K562 (cell line): ENCODE results near the gene LRCH1. TPM values are rescaled to one million over a fixed set of nuclear protein-coding genes. Genes with fewer than 3 reads are reported as not detected.

ENCODE experiments used
- ATAC-seq: fragments of 200-7000 bp; cut with Tn5 transposase; 3 replicates; pipeline ENCODE4 v1.9.1; 2020; ENCODE audit warnings: moderate library complexity
- BruUV-seq: library from RNA; stranded (reverse); fragments of 400-500 nt; replicated peaks from 2 replicates; lab custom pipeline; 2021; lab: Mats Ljungman, UMichigan
- CTCF ChIA-PET: fragments of 300-600 bp; formaldehyde crosslinking; extraction: SDS; loops from one replicate; lab custom pipeline; 2021; ENCODE audit warnings: low intra/inter-chr PET ratio; lab: Yijun Ruan, JAX
- POLR2A ChIA-PET: fragments of 300-600, 350-650 bp; sonication (Branson Sonifier 250); formaldehyde crosslinking; extraction: SDS; loops from one replicate; lab custom pipeline; 2021; ENCODE audit warnings: antibody characterized with exemption, inconsistent platforms; lab: Yijun Ruan, JAX
- DNase-seq, 4 experiments: peaks; one replicate each; pipeline versions ENCODE4 v3.0.0 to v3.0.0-alpha.2; 2011 to 2018; ENCODE audit warnings: low spot score in 3 of 4, mixed read lengths in 3 of 4; ENCODE audit errors: extremely low read depth in 1 of 4
- FAIRE-seq: peaks from 2 replicates; lab custom pipeline; 2011; peaks lifted over from hg19 to GRCh38; lab: Jason Lieb, UNC
- H2AFZ ChIP-seq: 2 replicates; pipeline ENCODE4 v1.6.0; 2011; ENCODE audit warnings: low read depth, low read length, control low read depth, inconsistent platforms
- H3K27ac ChIP-seq: fragments of 200-600 bp; 3 replicates; pipeline ENCODE4 v1.8.0; 2011; ENCODE audit warnings: low read depth, mild to moderate bottlenecking, control low read depth, inconsistent platforms, low read length, moderate library complexity, mixed read lengths; ENCODE audit errors: extremely low read depth
- H3K27me3 ChIP-seq, 2 experiments: fragments of 300-600 bp in 1 of 2; 2 replicates in 1 of 2; 3 replicates in 1 of 2; pipeline versions ENCODE4 v1.6.0 to v1.8.0; 2011; ENCODE audit warnings: inconsistent platforms in 2 of 2, low read length in 2 of 2, mild to moderate bottlenecking in 1 of 2, mixed read lengths in 1 of 2, moderate library complexity in 1 of 2; ENCODE audit not compliant: control insufficient read depth in 2 of 2, insufficient read depth in 2 of 2
- H3K36me3 ChIP-seq: fragments of 300-600 bp; 3 replicates; pipeline ENCODE4 v1.8.0; 2011; ENCODE audit warnings: mild to moderate bottlenecking, low read length, inconsistent platforms; ENCODE audit not compliant: control insufficient read depth, insufficient read depth
- H3K4me1 ChIP-seq, 2 experiments: fragments of 200-600 bp in 1 of 2; replicated peaks in 1 of 2; 2 replicates in 1 of 2; 3 replicates in 1 of 2; pipeline versions ENCODE4 v1.5.1 to v1.8.0; 2011; ENCODE audit warnings: inconsistent platforms in 2 of 2, low read length in 2 of 2, mild to moderate bottlenecking in 1 of 2, mixed read lengths in 1 of 2, moderate library complexity in 1 of 2; ENCODE audit not compliant: control insufficient read depth in 2 of 2, insufficient read depth in 2 of 2
- H3K4me2 ChIP-seq: 2 replicates; pipeline ENCODE4 v1.6.1; 2011; ENCODE audit warnings: low read length, control low read depth, inconsistent platforms, mixed read lengths; ENCODE audit not compliant: insufficient read depth
- H3K4me3 ChIP-seq: fragments of 200-600 bp; sonication (generic), shearing (Covaris generic); 2 replicates; pipeline ENCODE4 v1.5.1; 2016; ENCODE audit warnings: control low read depth, inconsistent platforms
- H3K79me2 ChIP-seq: fragments of 200-600 bp; 3 replicates; pipeline ENCODE4 v1.8.0; 2011; ENCODE audit warnings: low read length, inconsistent platforms; ENCODE audit not compliant: control insufficient read depth, insufficient read depth
- H3K9ac ChIP-seq, 2 experiments: 2 replicates each; pipeline versions ENCODE4 v1.6.0 to v1.6.1; 2011; ENCODE audit warnings: low read depth in 2 of 2, low read length in 2 of 2, control low read depth in 1 of 2, inconsistent platforms in 1 of 2, mild to moderate bottlenecking in 1 of 2, mixed read lengths in 1 of 2; ENCODE audit not compliant: insufficient read depth in 1 of 2
- H3K9me1 ChIP-seq: one replicate; pipeline ENCODE4 v1.6.0; 2011; ENCODE audit warnings: inconsistent platforms, mild to moderate bottlenecking, low read length, moderate library complexity; ENCODE audit not compliant: control insufficient read depth, insufficient read depth
- H3K9me3 ChIP-seq: replicated peaks from 2 replicates; pipeline ENCODE4 v1.5.1; 2011; ENCODE audit warnings: low read depth, low read length, inconsistent platforms; ENCODE audit not compliant: control insufficient read depth, insufficient read depth
- H4K20me1 ChIP-seq: replicated peaks from 2 replicates; pipeline ENCODE4 v1.6.1; 2011; ENCODE audit warnings: low read length, inconsistent platforms, mixed read lengths; ENCODE audit not compliant: control insufficient read depth, insufficient read depth
- C11orf30 ChIP-seq: fragments of 450-650 bp; IDR thresholded peaks from 2 replicates; pipeline ENCODE4 v1.6.1; 2016; ENCODE audit warnings: low read depth, mild to moderate bottlenecking
- CBFA2T2 ChIP-seq: fragments of 450-650 bp; conservative IDR thresholded peaks from 2 replicates; pipeline ENCODE4 v1.6.1; 2017; ENCODE audit warnings: mild to moderate bottlenecking
- FOXK2 ChIP-seq, 2 experiments: fragments of 450-650 bp; IDR thresholded peaks in 1 of 2; conservative IDR thresholded peaks in 1 of 2; 2 replicates each; pipeline ENCODE4 v1.6.1; 2016; ENCODE audit warnings: low read depth in 2 of 2, mild to moderate bottlenecking in 1 of 2
- KDM5B ChIP-seq: fragments of 200-600 bp; sonication (generic); IDR thresholded peaks from 2 replicates; pipeline ENCODE4 v1.6.1; 2012; ENCODE audit warnings: low read depth, mild to moderate bottlenecking, moderate library complexity, low read length, control low read depth, inconsistent platforms; ENCODE audit not compliant: insufficient replicate concordance
- NR1H2 ChIP-seq: sonication (generic); formaldehyde crosslinking; IDR thresholded peaks from 2 replicates; pipeline ENCODE4 v1.4.0; 2020; ENCODE audit warnings: mild to moderate bottlenecking, missing genetic modification reagents
- SPI1 ChIP-seq: IDR thresholded peaks from 2 replicates; pipeline ENCODE4 v1.6.1; 2011; ENCODE audit warnings: low read depth, low read length, control low read depth, borderline replicate concordance
- TAF1 ChIP-seq: IDR thresholded peaks from 2 replicates; pipeline ENCODE4 v1.6.1; 2011; ENCODE audit warnings: mild to moderate bottlenecking, low read length, moderate library complexity; ENCODE audit not compliant: insufficient read depth, control insufficient read depth, severe bottlenecking; ENCODE audit errors: extremely low read depth
- TAF15 ChIP-seq: fragments of 200-400 bp; formaldehyde crosslinking; IDR thresholded peaks from 2 replicates; pipeline ENCODE4 v1.6.1; 2017; ENCODE audit warnings: mild to moderate bottlenecking, low read depth, low read length, moderate library complexity
- ZFP91 ChIP-seq: sonication (generic); formaldehyde crosslinking; IDR thresholded peaks from 2 replicates; pipeline ENCODE4 v1.8.0; 2022; ENCODE audit warnings: mild to moderate bottlenecking, missing genetic modification reagents
- ZNF217 ChIP-seq: sonication (generic); formaldehyde crosslinking; IDR thresholded peaks from 2 replicates; pipeline ENCODE4 v1.8.0; 2022; ENCODE audit warnings: mild to moderate bottlenecking, missing genetic modification reagents
- WGBS: fragments of 100-300 bp; shearing (Covaris generic); methylation state at CpG from one replicate; pipeline ENCODE4 v1.1.6; 2016; ENCODE audit warnings: low coverage, mixed read lengths; ENCODE audit not compliant: insufficient coverage; ENCODE audit errors: missing lambda C conversion rate; 5-methylcytosine and 5-hydroxymethylcytosine counted together
- in situ Hi-C: fragments of 300-500 bp; cut with MboI; formaldehyde crosslinking; loops from 4 replicates; pipeline ENCODE4 v1.15.0; 2018; ENCODE audit warnings: inconsistent platforms, mixed read lengths
- intact Hi-C: fragments of 100-400 bp; cut with micrococcal nuclease; formaldehyde crosslinking; loops from 2 replicates; pipeline ENCODE4 v1.14.2; 2022
- polyA plus RNA-seq, 8 experiments: library from polyadenylated mRNA; depleted of rRNA in 4 of 8; stranded (reverse) in 5 of 8; unstranded in 3 of 8; fragments of >200 nt; fragmentation: Nextera tagmentation in 2 of 8; fragmentation: Illumina TruSeq in 1 of 8; extraction: Ambion mirVana in 2 of 8; extraction: Trizol in 1 of 8; gene quantifications; 2 replicates each; pipeline versions ENCODE4 v1.2.1 to v1.2.3, GENCODE V29; 2011 to 2014; ENCODE audit warnings: inconsistent platforms in 1 of 8, missing spikeins in 1 of 8
- small RNA-seq: library from RNA; depleted of rRNA; stranded (forward); fragments of <200 nt; gene quantifications from one replicate; pipeline ENCODE3, GENCODE V24; 2014
- total RNA-seq, 7 experiments: library from RNA; depleted of rRNA in 6 of 7; stranded (reverse); fragments of >200 nt in 6 of 7; fragmentation: Illumina TruSeq in 2 of 7; extraction: Trizol in 2 of 7; gene quantifications; 2 replicates each; pipeline versions ENCODE4 v1.2.1 to v1.2.3, GENCODE V29; 2011 to 2021; ENCODE audit warnings: low replicate concordance in 1 of 7

Gene LRCH1
- total and polyA plus RNA-seq, 9 of the 15 experiments (the other 6 are each of a cell fraction or from before 2014, with no cell fraction given) = 1.1 to 6.8 (median 3.7) TPM

GRCh38 chr13:46801858-46802257 lies 248.9 kb downstream of the LRCH1 start:
- Histone ChIP-seq H2AFZ (no peak overlapping the region), H3K9me1 (no peaks in the 10 kb centered on the region), H3K4me1 (peaks cover 6 to 11% of the 10 kb centered on the region in 2 experiments; a peak in 3 of 5 replicates), H3K4me2 (no peak overlapping the region), H3K79me2 (peaks cover 5% of the 10 kb centered on the region), H3K36me3 (no peaks in the 10 kb centered on the region), H3K4me3 (no peak overlapping the region), H3K27me3 (peaks cover 0 to 7% of the 10 kb centered on the region in 2 experiments; a peak in 1 of 5 replicates), H3K9me3 (no peaks in the 10 kb centered on the region), H3K27ac (no peak overlapping the region), H4K20me1 (no peaks in the 10 kb centered on the region), H3K9ac (no peak overlapping the region)
- intact Hi-C loops (no loop called here), in situ Hi-C loops (no loop called here)
- ChIA-PET CTCF (no interaction called here), POLR2A (no interaction called here)
- FAIRE-seq = no peak
- ATAC-seq = no peak
- WGBS = 0% methylated on average over 1 of the region's 1 CpG
- DNase-seq = no peak
- TF ChIP-seq ZFP91 (no peak), TAF1 (no peak), NR1H2 (CRISPR knock-in tag) (no peak), FOXK2 (conservative IDR thresholded peaks at IDR 0.05 in 1 of 2, IDR thresholded peaks at IDR 0.05 in 1 of 2; ENCODE audit: low read depth in 2 of 2) (no peak), SPI1 (no peak), CBFA2T2 (no peak), TAF15 (no peak), KDM5B (no peak), C11orf30 (no peak), ZNF217 (no peak)
- BruUV-seq = no TSS peak

Small RNAs within 50 kb of the gene (small RNA-seq; reads per million reads assigned to genes)
- not detected for gene AL359880.1

Other genes with a start within 250 kb of the LRCH1 start
- gene RUBCNL, start 165.9 kb upstream of the LRCH1 start, total RNA-seq (2014; rRNA removed) = 0.20 TPM in 1 of 2 replicates, not detected in the other
- 0.04 and 0.16 TPM in 2 replicates for gene RUBCNL, start 165.9 kb upstream of the LRCH1 start, total RNA-seq (2014; rRNA removed; fragmentation: Illumina TruSeq; extraction: Trizol)
- gene RUBCNL, start 165.9 kb upstream of the LRCH1 start, total RNA-seq (2015; rRNA removed; fragmentation: Illumina TruSeq; extraction: Trizol) = 0.25 and 0.26 TPM in 2 replicates
- gene RUBCNL, start 165.9 kb upstream of the LRCH1 start, total RNA-seq (2021) = 0.35 and 0.45 TPM in 2 replicates
- not detected in 2 replicates for gene RUBCNL, start 165.9 kb upstream of the LRCH1 start, polyA plus RNA-seq (2011; rRNA removed)
- gene RUBCNL, start 165.9 kb upstream of the LRCH1 start, polyA plus RNA-seq (2014; fragmentation: Illumina TruSeq; extraction: Trizol) = 0.08 and 0.15 TPM in 2 replicates
- under 1 TPM; 0.08 TPM for gene RUBCNL, start 165.9 kb upstream of the LRCH1 start, polyA plus RNA-seq (2014; fragmentation: Nextera tagmentation; extraction: Ambion mirVana)
- gene RUBCNL, start 165.9 kb upstream of the LRCH1 start, polyA plus RNA-seq (2014; rRNA removed) = 0.18 TPM in 1 of 2 replicates, not detected in the other
- gene ESD, start 244.0 kb downstream of the LRCH1 start, total RNA-seq (2014; rRNA removed) = 88.9 and 113 TPM in 2 replicates
- gene ESD, start 244.0 kb downstream of the LRCH1 start, total RNA-seq (2014; rRNA removed; fragmentation: Illumina TruSeq; extraction: Trizol) = 232 and 264 TPM in 2 replicates
- 195 and 205 TPM in 2 replicates for gene ESD, start 244.0 kb downstream of the LRCH1 start, total RNA-seq (2015; rRNA removed; fragmentation: Illumina TruSeq; extraction: Trizol)
- 129 and 142 TPM in 2 replicates for gene ESD, start 244.0 kb downstream of the LRCH1 start, total RNA-seq (2021)
- gene ESD, start 244.0 kb downstream of the LRCH1 start, polyA plus RNA-seq (2011; rRNA removed) = 201 and 285 TPM in 2 replicates
- 204 and 276 TPM in 2 replicates for gene ESD, start 244.0 kb downstream of the LRCH1 start, polyA plus RNA-seq (2014; fragmentation: Illumina TruSeq; extraction: Trizol)
- gene ESD, start 244.0 kb downstream of the LRCH1 start, polyA plus RNA-seq (2014; fragmentation: Nextera tagmentation; extraction: Ambion mirVana) = 100 to 1,000 TPM; 388 to 402 TPM
- gene ESD, start 244.0 kb downstream of the LRCH1 start, polyA plus RNA-seq (2014; rRNA removed) = 141 and 160 TPM in 2 replicates